HG03139 (cell line): ENCODE measurements around the gene ZSCAN22.
"Not testable (repeated sequence)": the region's sequence is repeated elsewhere in the genome, so short reads cannot be mapped to it uniquely, and the experiment has no call there.

ENCODE experiments used
- ATAC-seq: cut with Tn5 transposase; IDR thresholded peaks from one replicate; pipeline ENCODE4 v1.9.1; 2021; ENCODE audit not compliant: unreplicated experiment

The ZSCAN22 gene

DNA sequence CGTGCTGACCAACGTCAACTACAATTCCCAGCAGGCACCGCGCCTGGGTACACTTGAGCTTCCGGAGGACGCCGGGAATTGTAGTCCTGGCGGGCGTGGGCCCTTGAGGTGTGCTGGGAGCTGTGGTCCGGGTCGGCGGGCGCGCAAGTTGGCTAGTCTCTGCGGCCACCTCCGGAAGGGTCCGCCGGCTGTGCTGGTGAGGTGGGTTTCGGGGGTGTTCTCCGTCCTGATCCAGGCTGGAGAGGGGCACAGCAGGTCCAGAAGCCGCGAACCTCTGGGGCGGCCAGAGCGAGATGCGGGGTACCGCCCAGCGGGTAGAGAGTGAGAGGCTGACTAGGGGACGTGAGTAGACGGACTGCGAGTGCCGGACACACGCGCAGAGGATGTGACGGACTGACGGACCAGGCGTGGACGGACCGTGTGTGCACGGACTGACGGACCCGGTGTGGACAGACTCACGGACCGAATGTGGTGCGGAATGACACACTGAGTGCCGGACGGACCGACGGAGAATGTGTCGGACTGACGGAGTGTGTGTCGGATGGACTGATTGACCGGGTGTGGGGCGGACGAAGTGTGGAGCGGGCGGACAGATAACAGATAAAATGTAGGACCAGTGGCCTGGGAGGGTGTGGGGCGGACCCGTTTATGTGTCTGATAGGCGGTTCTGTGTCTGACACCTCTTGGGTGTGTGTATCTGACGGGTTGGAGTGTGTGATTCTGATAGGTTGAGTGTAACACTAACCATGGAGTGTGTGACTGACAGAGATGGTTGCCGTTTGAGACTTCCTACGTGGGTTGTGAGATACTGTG, at the start of gene ZSCAN22:
ZSCAN22 (plus strand) TSS at position 81 of the 813 bp plus-strand sequence. CDS start 7,809 bp downstream, outside the sequence.
- ATAC-seq, result peak; percentile 92

GRCh38 chr19:58277197-58277596, 49.6 kb upstream of the ZSCAN22 start:
- no peak for ATAC-seq

DNA sequence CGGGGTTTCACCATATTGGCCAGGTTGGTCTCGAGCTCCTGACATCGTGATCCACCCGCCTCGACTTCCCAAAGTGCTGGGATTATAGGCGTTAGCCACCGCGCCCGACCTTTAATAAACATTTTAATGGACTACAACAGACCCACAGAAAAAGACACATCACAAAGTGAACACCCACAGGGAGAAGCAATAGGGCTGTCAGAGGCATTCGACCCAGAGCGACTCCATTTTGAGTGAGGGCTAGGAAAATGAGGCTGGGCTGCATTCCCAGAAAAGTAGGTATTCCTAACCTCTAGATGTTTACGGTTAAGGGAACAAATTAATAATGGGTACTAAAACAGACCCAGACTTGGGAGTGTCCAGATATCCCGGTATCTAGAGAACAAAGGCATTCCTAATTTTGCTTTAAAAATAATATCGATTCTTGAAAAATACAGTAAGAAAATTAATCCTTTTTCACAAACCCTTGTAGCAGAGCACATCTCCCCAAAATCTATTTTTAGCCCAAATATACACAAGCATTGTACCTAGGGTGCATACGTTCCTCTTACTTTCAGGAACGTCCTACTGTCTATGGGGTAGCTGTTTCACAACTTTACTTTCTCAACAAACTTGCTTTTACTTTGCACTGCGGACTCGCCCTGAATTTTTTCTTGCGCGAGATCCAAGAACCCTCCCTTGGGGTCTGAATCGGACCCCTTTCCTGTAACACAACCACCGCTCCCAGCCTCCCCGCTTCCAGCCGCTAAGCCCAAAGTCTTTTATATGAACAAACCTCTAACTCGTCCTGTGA, 48.9 kb upstream of the ZSCAN22 start:
- ATAC-seq, result no peak

GRCh38 chr19:58278541-58279041, 48.2 kb upstream of the ZSCAN22 start, which contains the start of gene ZNF8:
ZNF8 (plus strand) TSS chr19:58278955; CDS start chr19:58279082, 127 bp downstream.
- peak; percentile 87 for ATAC-seq

- peak; percentile 20 for ATAC-seq
These were observed 47.5 kb upstream of the ZSCAN22 start for GRCh38 chr19:58279042-58279924.

DNA sequence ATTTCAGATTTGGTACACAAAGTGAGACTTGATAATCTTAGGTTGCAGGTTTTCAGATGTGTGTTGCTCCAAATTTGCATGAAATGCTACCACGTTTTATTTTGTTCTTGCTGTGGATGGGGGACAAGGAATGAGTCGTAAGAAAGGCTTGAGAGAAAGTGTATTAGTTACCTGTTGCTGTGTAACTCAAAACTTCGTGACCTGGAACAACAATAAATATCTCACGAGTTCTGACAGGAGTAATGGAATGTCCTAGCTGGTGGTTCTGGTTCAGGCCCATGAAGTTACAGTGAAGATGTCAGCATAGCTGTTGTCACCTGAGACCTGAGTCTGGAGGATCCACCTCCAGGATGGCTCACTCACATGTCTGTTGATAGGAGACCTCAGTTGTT, 46.9 kb upstream of the ZSCAN22 start:
- no peak for ATAC-seq

DNA sequence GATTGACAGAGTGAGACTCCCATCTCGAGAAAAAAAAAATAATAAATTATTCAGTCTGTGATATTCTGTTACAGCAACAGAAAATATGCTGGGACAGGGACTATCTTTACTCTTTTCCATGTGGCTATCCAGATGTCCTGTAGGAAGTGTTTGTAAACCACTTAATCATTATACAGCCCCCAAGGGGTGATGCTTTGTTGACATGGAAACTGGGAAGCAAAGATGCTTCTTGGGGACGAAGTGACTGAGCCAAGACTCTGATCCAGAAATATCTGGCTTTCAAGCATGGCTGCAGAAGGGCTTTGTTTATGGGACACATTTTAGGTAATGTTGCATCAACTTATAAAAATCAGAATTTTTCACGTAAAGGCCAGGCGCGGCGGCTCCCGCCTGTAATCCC, 42.6 kb upstream of the ZSCAN22 start:
- no peak for ATAC-seq

- no peak for ATAC-seq
These were observed 34.9 kb upstream of the ZSCAN22 start for GRCh38 chr19:58291943-58292342.

GRCh38 chr19:58294743-58295374, 31.9 kb upstream of the ZSCAN22 start:
- no peak for ATAC-seq

GRCh38 chr19:58296104-58296503, 30.7 kb upstream of the ZSCAN22 start:
- no peak for ATAC-seq

- no peak for ATAC-seq
These were observed 26.2 kb upstream of the ZSCAN22 start for GRCh38 chr19:58300620-58301019.

GRCh38 chr19:58304255-58304654, 22.5 kb upstream of the ZSCAN22 start:
- no peak for ATAC-seq

- no peak for ATAC-seq
These were observed 22.1 kb upstream of the ZSCAN22 start for GRCh38 chr19:58304748-58305064.

- peak; percentile 96 for ATAC-seq
These were observed 21.5 kb upstream of the ZSCAN22 start, which contains the start of gene ERVK3-1 for GRCh38 chr19:58305065-58305931. ERVK3-1 (plus strand) TSS chr19:58305377; CDS start chr19:58312169, 6,792 bp downstream.

DNA sequence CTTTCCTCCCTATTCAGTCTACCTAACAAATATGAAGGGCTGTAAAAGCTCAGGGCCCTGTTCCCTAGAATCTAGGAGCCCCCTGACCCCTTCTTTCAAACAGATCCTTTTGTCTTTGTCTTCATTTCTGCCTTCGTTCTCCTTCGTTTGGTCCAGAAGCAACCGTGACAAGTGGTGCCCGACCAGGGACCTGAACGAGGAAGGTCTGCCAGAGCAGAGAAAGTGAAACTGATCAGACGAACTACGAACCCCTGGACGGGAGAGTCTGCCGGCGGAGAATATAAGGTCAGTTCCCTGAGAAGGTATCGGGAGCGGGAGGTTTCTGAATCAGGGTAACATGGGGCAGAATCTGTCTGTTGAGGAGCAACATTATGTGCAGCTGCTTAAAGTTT, 20.9 kb upstream of the ZSCAN22 start:
- no peak for ATAC-seq

DNA sequence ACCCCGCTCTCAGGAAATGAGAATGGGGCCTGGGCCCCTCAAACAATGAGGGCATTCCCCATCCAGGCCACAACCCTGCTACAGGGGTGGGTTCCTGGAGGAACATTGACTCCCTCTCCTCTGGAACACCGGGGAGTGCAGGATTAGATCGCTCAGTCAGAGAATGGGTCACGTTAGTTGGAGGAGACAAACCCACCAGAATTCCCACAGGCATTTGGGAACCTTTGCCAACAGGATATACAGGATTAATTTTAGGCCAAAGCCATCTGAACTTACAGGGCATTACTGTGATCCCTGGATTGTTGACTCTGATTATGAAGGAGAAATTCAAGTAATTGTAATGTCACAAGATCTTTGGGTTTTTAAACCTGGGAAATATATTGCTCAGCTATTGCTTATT, 19.1 kb upstream of the ZSCAN22 start:
- ATAC-seq, result no peak

GRCh38 chr19:58310685-58311084, 16.1 kb upstream of the ZSCAN22 start:
- not testable (repeated sequence) for ATAC-seq

DNA sequence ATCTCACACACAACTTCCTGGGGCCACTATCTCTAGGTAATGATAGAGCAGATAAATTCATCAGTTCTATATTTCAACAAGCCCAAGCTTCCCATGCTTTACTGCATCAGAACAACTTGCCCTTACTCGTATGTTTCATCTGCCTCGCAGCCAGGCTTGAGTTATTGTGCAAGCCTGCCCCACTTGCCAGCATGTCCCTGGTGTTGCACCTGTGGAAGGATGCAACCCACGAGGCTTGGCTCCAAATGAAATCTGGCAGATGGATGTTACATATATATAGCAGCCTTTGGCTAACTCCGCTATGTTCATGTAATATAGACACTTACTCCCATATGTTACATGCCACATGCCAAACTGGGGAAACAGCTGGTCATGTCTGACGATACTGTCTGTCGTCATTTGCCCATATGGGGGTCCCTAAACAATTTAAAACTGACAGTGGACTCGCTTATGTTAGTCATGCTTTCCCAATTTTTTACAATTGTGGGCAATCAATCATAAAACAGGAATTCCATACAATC, 15.4 kb upstream of the ZSCAN22 start:
- no peak for ATAC-seq

DNA sequence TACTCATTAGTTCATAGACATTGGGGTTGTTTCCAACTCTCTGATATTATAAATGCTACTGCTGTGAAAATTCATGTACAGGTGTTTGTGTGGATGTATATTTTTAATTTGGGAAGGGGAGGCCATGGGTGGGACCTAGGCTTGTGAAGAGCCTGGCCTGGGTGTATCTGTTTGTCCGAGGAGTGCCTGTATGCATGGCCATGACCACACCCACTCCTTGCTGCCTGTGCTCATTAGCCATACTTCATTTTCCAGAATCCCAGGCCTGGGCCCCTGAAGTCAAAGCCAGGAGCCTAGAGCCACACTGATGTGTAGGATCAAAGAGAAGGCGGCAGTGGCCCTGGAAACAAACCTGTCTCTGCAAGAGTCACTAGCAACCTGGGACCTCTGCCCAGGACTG, 11.2 kb upstream of the ZSCAN22 start:
- no peak for ATAC-seq
